GM03348 (cell line): Measurements from ENCODE around the gene SERPINA10.
"Not testable (repeated sequence)": the region's sequence is repeated elsewhere in the genome, so short reads cannot be mapped to it uniquely, and the experiment has no call there.

Source experiments
- DNase-seq: peaks from one replicate; pipeline ENCODE4 v3.0.0; 2012; ENCODE audit warnings: low spot score

Gene SERPINA10

GRCh38 chr14:94284221-94284620, 8.8 kb downstream of the SERPINA10 start:
- no peak for DNase-seq

DNA sequence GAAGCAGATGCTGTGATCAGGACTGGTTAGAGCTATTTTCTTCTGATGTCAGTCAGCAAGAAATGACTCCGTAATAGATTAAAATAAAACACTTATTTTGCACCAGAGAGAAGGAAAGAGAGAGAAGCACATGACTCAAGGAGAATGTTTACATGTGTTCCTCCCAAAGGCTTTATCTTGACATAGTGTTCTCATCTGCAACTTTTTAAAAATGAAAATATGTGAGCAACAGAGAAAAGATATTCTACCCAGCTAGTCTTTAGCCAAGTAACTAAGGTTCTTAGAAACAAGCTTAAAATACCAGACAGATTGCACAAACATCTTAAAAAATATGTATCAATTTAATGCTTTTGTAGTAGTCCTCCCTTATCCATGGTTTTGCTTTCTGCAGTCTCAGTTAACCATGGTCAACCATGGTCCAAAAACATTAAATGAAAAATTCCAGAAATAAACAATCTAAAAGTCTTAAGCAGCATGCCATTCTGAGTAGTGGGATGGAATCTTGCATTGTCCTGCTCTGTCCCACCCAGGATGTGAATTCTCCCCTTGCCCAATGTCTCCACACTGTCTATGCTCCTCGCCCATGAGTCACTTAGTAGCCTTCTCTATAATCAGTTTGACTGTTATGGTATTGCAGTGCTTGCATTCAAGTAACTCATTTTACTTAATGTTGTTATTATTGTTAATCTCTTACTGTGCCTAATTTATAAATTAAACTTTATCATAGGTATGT, 9.9 kb downstream of the SERPINA10 start:
- no peak for DNase-seq

- no peak for DNase-seq
These were observed 14.3 kb downstream of the SERPINA10 start for GRCh38 chr14:94278731-94279130.

DNA sequence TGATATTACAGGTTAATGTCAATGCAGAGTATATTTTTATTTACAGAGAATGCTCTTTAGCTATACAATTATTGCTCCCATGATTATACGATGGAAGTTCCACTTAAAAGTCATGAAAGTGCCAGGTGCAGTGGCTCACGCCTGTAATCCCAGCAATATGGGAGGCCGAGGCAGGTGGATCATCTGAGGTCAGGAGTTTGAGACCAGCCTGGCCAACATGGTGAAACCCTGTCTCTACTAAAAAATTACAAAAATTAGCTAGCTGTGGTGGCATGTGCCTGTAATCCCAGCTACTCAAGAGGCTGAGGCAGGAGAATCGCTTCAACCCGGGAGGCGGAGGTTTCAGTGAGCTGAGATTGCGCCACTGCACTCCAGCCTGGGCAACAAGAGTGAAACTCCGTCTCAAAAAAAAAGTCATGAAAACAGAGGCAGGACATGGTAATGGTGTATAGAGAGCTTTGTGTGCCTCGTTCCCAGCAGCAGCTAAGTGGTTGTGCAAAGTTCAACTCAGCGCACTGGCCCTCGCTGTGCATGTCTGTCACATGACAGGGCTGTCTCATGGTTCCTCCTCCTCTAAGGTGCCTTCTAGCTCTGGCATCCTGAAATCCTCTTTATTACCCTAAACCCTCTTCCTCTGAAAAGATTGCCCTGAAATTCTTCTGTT, 16.0 kb downstream of the SERPINA10 start:
- not testable (repeated sequence) for DNase-seq

DNA sequence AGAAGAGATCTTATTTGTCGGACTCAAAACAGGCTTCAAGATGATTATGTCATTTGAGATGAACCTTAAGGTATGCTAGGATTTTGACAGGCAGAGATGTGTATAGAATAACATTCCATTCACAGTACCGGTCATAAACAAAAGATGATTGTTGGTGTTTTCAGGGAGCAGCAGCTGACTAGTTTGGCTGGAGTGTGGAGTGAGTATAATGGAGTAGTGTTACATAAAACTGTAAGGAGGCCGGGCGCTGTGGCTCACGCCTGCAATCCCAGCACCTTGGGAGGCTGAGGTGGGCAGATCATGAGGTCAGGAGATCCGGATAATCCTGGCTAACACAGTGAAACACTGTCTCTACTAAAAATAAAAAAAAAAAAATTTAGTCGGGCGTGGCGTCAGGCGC, 23.9 kb downstream of the SERPINA10 start:
- DNase-seq: no peak

DNA sequence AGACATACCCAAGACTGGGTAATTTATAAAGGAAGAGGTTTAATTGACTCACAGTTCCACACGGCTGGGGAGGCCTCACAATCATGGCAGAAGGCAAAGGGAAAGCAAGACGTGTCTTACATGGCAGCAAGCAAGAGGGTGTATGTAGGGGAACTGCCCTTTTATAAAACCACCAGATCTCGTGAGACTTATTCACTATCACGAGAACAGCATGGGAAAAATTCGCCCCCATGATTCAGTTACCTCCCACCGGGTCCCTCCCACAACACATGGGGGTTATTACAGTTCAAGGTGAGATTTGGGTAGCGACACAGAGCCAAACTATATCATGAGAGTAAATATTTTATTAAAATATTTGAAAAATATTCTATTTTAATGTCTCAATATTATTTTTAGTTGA, 24.5 kb downstream of the SERPINA10 start:
- not testable (repeated sequence) for DNase-seq

DNA sequence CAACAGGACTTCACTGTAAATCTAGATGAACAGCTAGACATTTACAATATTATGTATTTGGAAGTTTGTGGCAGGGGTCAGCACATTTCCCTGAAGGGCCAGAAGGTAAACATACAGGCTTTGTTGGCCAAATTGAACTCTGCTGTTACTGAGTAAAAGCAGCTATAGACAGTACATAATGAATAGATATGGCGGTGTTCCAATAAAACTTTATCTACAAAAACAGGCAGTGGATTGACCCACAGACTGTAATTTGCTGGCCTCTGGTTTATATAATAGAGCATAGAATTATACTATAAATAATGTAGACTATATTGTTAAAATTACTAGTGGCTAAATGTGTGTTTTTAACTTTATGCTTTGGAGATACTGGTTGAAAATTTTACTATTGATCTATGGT, 25.7 kb downstream of the SERPINA10 start:
- DNase-seq: no peak

GRCh38 chr14:94264195-94264594, 28.9 kb downstream of the SERPINA10 start:
- DNase-seq: not testable (repeated sequence)

GRCh38 chr14:94244182-94244581, 48.9 kb downstream of the SERPINA10 start:
- DNase-seq: no peak

- DNase-seq: no peak
These were observed 53.7 kb downstream of the SERPINA10 start for GRCh38 chr14:94239406-94239805.

- no peak for DNase-seq
These were observed 55.1 kb downstream of the SERPINA10 start for GRCh38 chr14:94237983-94238382.

DNA sequence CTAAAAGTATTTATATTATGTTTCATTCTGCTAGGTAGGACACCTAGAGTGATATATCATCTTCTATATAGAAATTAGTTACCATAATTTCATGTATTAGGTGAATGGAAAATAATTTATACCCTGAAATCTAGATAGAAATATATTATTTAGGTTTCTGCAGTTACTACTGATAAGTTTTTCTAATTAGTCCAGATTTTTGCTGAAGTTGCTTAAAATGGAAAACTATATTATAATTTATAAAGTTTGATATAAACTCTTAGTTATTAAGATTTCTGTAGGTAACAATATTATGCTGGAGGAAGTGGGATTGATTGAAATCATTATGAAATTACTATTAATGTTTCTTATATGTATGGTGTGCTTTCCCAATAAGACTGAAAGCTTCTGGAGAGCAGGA, 56.0 kb downstream of the SERPINA10 start:
- DNase-seq: no peak
